H1 (cell line): ENCODE measurements around the gene OVCA2. TPM values are rescaled to one million over a fixed set of nuclear protein-coding genes. Genes with fewer than 3 reads are reported as not detected.

Experiments used
- BACH1 ChIP-seq: IDR thresholded peaks from 2 replicates; pipeline ENCODE4 v1.6.1; 2012; ENCODE audit warnings: low read length, improper control_type of control experiment
- FOSL1 ChIP-seq: IDR thresholded peaks from 2 replicates; pipeline ENCODE4 v1.6.1; 2011; ENCODE audit warnings: mild to moderate bottlenecking, low read depth, low read length, moderate library complexity; ENCODE audit not compliant: insufficient read depth
- JUN ChIP-seq: IDR thresholded peaks from 2 replicates; pipeline ENCODE4 v1.6.1; 2011; ENCODE audit warnings: low read depth, mild to moderate bottlenecking, improper control_type of control experiment, low read length
- RAD21 ChIP-seq, 2 experiments: IDR thresholded peaks in 1 of 2; conservative IDR thresholded peaks in 1 of 2; 2 replicates each; pipeline ENCODE4 v1.6.1; 2011; ENCODE audit warnings: low read depth in 2 of 2, low read length in 2 of 2, improper control_type of control experiment in 1 of 2, inconsistent platforms in 1 of 2, mild to moderate bottlenecking in 1 of 2, moderate library complexity in 1 of 2
- TEAD4 ChIP-seq: IDR thresholded peaks from 2 replicates; pipeline ENCODE4 v1.6.1; 2012; ENCODE audit warnings: low read depth, low read length, inconsistent platforms, mixed read lengths
- polyA plus RNA-seq, 7 experiments: library from polyadenylated mRNA; depleted of rRNA in 3 of 7; stranded (reverse) in 5 of 7; unstranded in 2 of 7; fragments of >200 nt in 5 of 7; fragments of 200-250 nt in 2 of 7; gene quantifications; 1 replicate in 5 of 7; 2 replicates in 1 of 7; 4 replicates in 1 of 7; pipeline versions ENCODE4 v1.2.1 to v1.2.3, GENCODE V29; 2011 to 2013; ENCODE audit warnings: missing spikeins in 2 of 7, mixed read lengths in 2 of 7
- total RNA-seq: library from RNA; stranded (reverse); fragmentation: NEBNext Ultra II Directional; extraction: Animal tissue kit (Norgen Biotek cat#: 25700); gene quantifications from 2 replicates; pipeline ENCODE4 v1.2.1, GENCODE V29; 2021
- TF ChIP-seq, protein P1 (sequence below), 3 experiments: IDR thresholded peaks; 1 replicate in 2 of 3; 2 replicates in 1 of 3; pipeline versions ENCODE4 v1.5.1 to v1.6.1; 2011; ENCODE audit warnings: low read length in 3 of 3, mild to moderate bottlenecking in 3 of 3, inconsistent platforms in 2 of 3, low read depth in 1 of 3, moderate library complexity in 1 of 3; ENCODE audit not compliant: insufficient read depth in 1 of 3; ENCODE audit errors: control extremely low read depth in 1 of 3
- TF ChIP-seq, protein P2 (sequence below): IDR thresholded peaks from 2 replicates; pipeline ENCODE4 v1.6.1; 2012; ENCODE audit warnings: inconsistent platforms

Gene OVCA2
- total and polyA plus RNA-seq, 2 of the 8 experiments (the other 6 are each of a cell fraction or from before 2014, with no cell fraction given), result 15.3 to 37.0 TPM

- TF ChIP-seq RAD21 (IDR thresholded peaks at IDR 0.05 in 1 of 2, conservative IDR thresholded peaks at IDR 0.05 in 1 of 2; ENCODE audit: low read depth in 2 of 2, low read length in 2 of 2) (no peak), FOSL1 (no peak), TEAD4 (no peak), JUN (no peak), BACH1 (no peak)
- TF ChIP-seq, protein P1, sequence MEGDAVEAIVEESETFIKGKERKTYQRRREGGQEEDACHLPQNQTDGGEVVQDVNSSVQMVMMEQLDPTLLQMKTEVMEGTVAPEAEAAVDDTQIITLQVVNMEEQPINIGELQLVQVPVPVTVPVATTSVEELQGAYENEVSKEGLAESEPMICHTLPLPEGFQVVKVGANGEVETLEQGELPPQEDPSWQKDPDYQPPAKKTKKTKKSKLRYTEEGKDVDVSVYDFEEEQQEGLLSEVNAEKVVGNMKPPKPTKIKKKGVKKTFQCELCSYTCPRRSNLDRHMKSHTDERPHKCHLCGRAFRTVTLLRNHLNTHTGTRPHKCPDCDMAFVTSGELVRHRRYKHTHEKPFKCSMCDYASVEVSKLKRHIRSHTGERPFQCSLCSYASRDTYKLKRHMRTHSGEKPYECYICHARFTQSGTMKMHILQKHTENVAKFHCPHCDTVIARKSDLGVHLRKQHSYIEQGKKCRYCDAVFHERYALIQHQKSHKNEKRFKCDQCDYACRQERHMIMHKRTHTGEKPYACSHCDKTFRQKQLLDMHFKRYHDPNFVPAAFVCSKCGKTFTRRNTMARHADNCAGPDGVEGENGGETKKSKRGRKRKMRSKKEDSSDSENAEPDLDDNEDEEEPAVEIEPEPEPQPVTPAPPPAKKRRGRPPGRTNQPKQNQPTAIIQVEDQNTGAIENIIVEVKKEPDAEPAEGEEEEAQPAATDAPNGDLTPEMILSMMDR (IDR thresholded peaks at IDR 0.05; ENCODE audit: control extremely low read depth in 1 of 3, insufficient read depth in 1 of 3, low read depth in 1 of 3, low read length in 3 of 3), result no peak
- TF ChIP-seq, protein P2, sequence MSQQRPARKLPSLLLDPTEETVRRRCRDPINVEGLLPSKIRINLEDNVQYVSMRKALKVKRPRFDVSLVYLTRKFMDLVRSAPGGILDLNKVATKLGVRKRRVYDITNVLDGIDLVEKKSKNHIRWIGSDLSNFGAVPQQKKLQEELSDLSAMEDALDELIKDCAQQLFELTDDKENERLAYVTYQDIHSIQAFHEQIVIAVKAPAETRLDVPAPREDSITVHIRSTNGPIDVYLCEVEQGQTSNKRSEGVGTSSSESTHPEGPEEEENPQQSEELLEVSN, result no peak
Measured at GRCh38 chr17:2084036-2084765, 42.4 kb downstream of the OVCA2 start (continued).
